ENCODE data around the gene ACLY.
"Not testable (repeated sequence)": the region's sequence is repeated elsewhere in the genome, so short reads cannot be mapped to it uniquely, and the experiment has no call there.

Gene ACLY

GRCh38 chr17:41835800-41836549 is 82.8 kb downstream of the ACLY start, which contains the start of gene NT5C3B:
Gene NT5C3B, minus strand, starts transcription at chr17:41836232. Its CDS starts 39 bp downstream, at chr17:41836193.
- DNase-seq (ENCODE audit: low read depth, low spot score) = no peak

- no peak for DNase-seq (ENCODE audit: low read depth, low spot score)
Measured at GRCh38 chr17:41835214-41835799, 83.4 kb downstream of the ACLY start.

GRCh38 chr17:41829961-41830360 is 88.8 kb downstream of the ACLY start:
- DNase-seq (ENCODE audit: low read depth, low spot score) = not testable (repeated sequence)

GRCh38 chr17:41825175-41825845 is 93.4 kb downstream of the ACLY start:
- no peak for DNase-seq (ENCODE audit: low read depth, low spot score)

GRCh38 chr17:41824086-41824485 is 94.7 kb downstream of the ACLY start:
- DNase-seq (ENCODE audit: low read depth, low spot score) = no peak

GRCh38 chr17:41823580-41823979 is 95.2 kb downstream of the ACLY start:
- DNase-seq (ENCODE audit: low read depth, low spot score) = no peak

GRCh38 chr17:41823141-41823524 is 95.6 kb downstream of the ACLY start:
- no peak for DNase-seq (ENCODE audit: low read depth, low spot score)

GRCh38 chr17:41822216-41823140 is 96.3 kb downstream of the ACLY start:
- DNase-seq (ENCODE audit: low read depth, low spot score) = no peak

- DNase-seq (ENCODE audit: low read depth, low spot score) = no peak
Measured at GRCh38 chr17:41821776-41822175, 97.0 kb downstream of the ACLY start.

GRCh38 chr17:41818024-41818423 is 100.7 kb downstream of the ACLY start:
- no peak for DNase-seq (ENCODE audit: low read depth, low spot score)

Data from brain pericyte (primary cell).